OCI-LY7 (cell line): ENCODE measurements around the gene CRTAC1. TPM values are rescaled to one million over a fixed set of nuclear protein-coding genes. Genes with fewer than 3 reads are reported as not detected.

Experiments used
- BruUV-seq: library from RNA; stranded (reverse); fragments of 400-500 nt; replicated peaks from 2 replicates; lab custom pipeline; 2021; lab: Mats Ljungman, UMichigan
- CTCF ChIA-PET: fragments of 300-600 bp; sonication (Branson Sonifier 250); formaldehyde crosslinking; loops from one replicate; lab custom pipeline; 2022; ENCODE audit warnings: antibody characterized with exemption; ENCODE audit not compliant: unreplicated experiment; lab: Charles Lee
- POLR2A ChIA-PET: fragments of 300-600 bp; sonication (Branson Sonifier 250); formaldehyde crosslinking; loops from one replicate; lab custom pipeline; 2022; ENCODE audit warnings: antibody characterized with exemption; lab: Charles Lee
- DNase-seq: peaks from one replicate; pipeline ENCODE4 v3.0.0-alpha.2; 2015; ENCODE audit warnings: low spot score
- H2AFZ ChIP-seq: fragments of 200-600 bp; sonication (generic), shearing (Covaris generic); 2 replicates; pipeline ENCODE4 v1.6.1; 2014; ENCODE audit warnings: mild to moderate bottlenecking, antibody characterized with exemption, low read length, moderate library complexity
- H3K27ac ChIP-seq: fragments of 200-600 bp; sonication (generic); 2 replicates; pipeline ENCODE4 v1.5.1; 2014; ENCODE audit warnings: mixed run types, low read depth, mild to moderate bottlenecking, moderate library complexity, low read length, inconsistent platforms; ENCODE audit not compliant: poor library complexity, severe bottlenecking
- H3K36me3 ChIP-seq: fragments of 200-600 bp; sonication (generic); 2 replicates; pipeline ENCODE4 v1.6.1; 2014; ENCODE audit warnings: mild to moderate bottlenecking, antibody characterized with exemption, low read length, moderate library complexity, mixed read lengths; ENCODE audit not compliant: insufficient read depth
- H3K4me1 ChIP-seq: fragments of 200-600 bp; sonication (generic); 2 replicates; pipeline ENCODE4 v1.5.1; 2014; ENCODE audit warnings: mild to moderate bottlenecking, low read length; ENCODE audit not compliant: insufficient read depth, poor library complexity, severe bottlenecking
- H3K4me2 ChIP-seq: fragments of 200-600 bp; sonication (generic); 2 replicates; pipeline ENCODE4 v1.6.1; 2014; ENCODE audit warnings: mild to moderate bottlenecking, low read length
- H3K4me3 ChIP-seq: fragments of 200-600 bp; sonication (generic); 2 replicates; pipeline ENCODE4 v1.5.1; 2014; ENCODE audit warnings: mild to moderate bottlenecking, low read depth, low read length; ENCODE audit not compliant: poor library complexity, severe bottlenecking
- H3K79me2 ChIP-seq: fragments of 200-600 bp; sonication (generic); 2 replicates; pipeline ENCODE4 v1.6.1; 2016; ENCODE audit warnings: low read depth, mild to moderate bottlenecking, low read length, moderate library complexity, mixed read lengths; ENCODE audit not compliant: insufficient read depth
- H3K9me2 ChIP-seq: fragments of 200-600 bp; sonication (generic); 2 replicates; pipeline ENCODE4 v1.6.1; 2016; ENCODE audit warnings: mild to moderate bottlenecking, low read length, mixed read lengths; ENCODE audit not compliant: insufficient read depth
- H3K9me3 ChIP-seq: fragments of 200-600 bp; sonication (generic); 2 replicates; pipeline ENCODE4 v1.6.1; 2014; ENCODE audit warnings: mild to moderate bottlenecking, mixed run types, low read length, mixed read lengths
- H4K20me1 ChIP-seq: fragments of 200-600 bp; sonication (generic); 2 replicates; pipeline ENCODE4 v1.6.1; 2014; ENCODE audit warnings: mild to moderate bottlenecking, antibody characterized with exemption, low read length, moderate library complexity, mixed read lengths; ENCODE audit not compliant: insufficient read depth
- CTCF ChIP-seq: fragments of 200-600 bp; sonication (generic); conservative IDR thresholded peaks from 2 replicates; pipeline ENCODE4 v1.5.1; 2014; ENCODE audit warnings: mild to moderate bottlenecking, antibody characterized with exemption, low read length, moderate library complexity, mixed read lengths
- EZH2phosphoT487 ChIP-seq: fragments of 200-600 bp; sonication (generic); IDR thresholded peaks from 2 replicates; pipeline ENCODE4 v1.6.1; 2018; ENCODE audit warnings: low read depth, borderline replicate concordance, mild to moderate bottlenecking, mixed run types, antibody characterized with exemption, low read length, moderate library complexity, mixed read lengths
- intact Hi-C: fragments of 100-400 bp; cut with micrococcal nuclease; formaldehyde crosslinking; loops from one replicate; pipeline ENCODE4 v1.10.0; 2022; ENCODE audit not compliant: unreplicated experiment
- total RNA-seq, 2 experiments: library from RNA; depleted of rRNA in 1 of 2; stranded (reverse); fragments of >200 nt in 1 of 2; shearing (Covaris generic) in 1 of 2; gene quantifications; 2 replicates each; pipeline ENCODE4 v1.2.3, GENCODE V29; 2014 to 2022

The CRTAC1 gene
- total RNA-seq, 2 experiments from 2014 or later, result not detected

GRCh38 chr10:97999066-97999922 lies 31.1 kb downstream of the CRTAC1 start:
- intact Hi-C loops, result no loop called here
- Histone ChIP-seq H4K20me1 (no peaks in the 10 kb centered on the region), H3K36me3 (no peaks in the 10 kb centered on the region), H3K9me2 (no peaks in the 10 kb centered on the region), H2AFZ (no peak overlapping the region), H3K4me3 (no peak overlapping the region), H3K79me2 (no peaks in the 10 kb centered on the region), H3K4me2 (no peak overlapping the region), H3K27ac (no peak overlapping the region), H3K9me3 (peaks cover 7% of the 10 kb centered on the region; the same call in 1 of the 2 replicates), H3K4me1 (no peaks in the 10 kb centered on the region)
- ChIA-PET CTCF (no interaction called here), POLR2A (no interaction called here)
- no TSS peak for BruUV-seq
- DNase-seq, result no peak
- no peak for TF ChIP-seq CTCF
- no peak for TF ChIP-seq EZH2phosphoT487

GRCh38 chr10:97991871-97992270 lies 38.5 kb downstream of the CRTAC1 start:
- intact Hi-C loops, result no loop called here
- no peaks in the 10 kb centered on the region for H3K36me3 ChIP-seq
- H3K4me2 ChIP-seq, result no peak overlapping the region
- H3K27ac ChIP-seq, result no peak overlapping the region
- no peak overlapping the region for H2AFZ ChIP-seq
- H3K9me3 ChIP-seq, result no peaks in the 10 kb centered on the region
- no TSS peak for BruUV-seq
- CTCF ChIA-PET, result no interaction called here
- H3K4me1 ChIP-seq, result no peaks in the 10 kb centered on the region
- H3K4me3 ChIP-seq, result no peak overlapping the region
- no peaks in the 10 kb centered on the region for H4K20me1 ChIP-seq
- H3K79me2 ChIP-seq, result no peaks in the 10 kb centered on the region
- DNase-seq, result no peak
- POLR2A ChIA-PET, result no interaction called here
- no peaks in the 10 kb centered on the region for H3K9me2 ChIP-seq
- TF ChIP-seq CTCF, result no peak
- TF ChIP-seq EZH2phosphoT487, result no peak

- no peaks in the 10 kb centered on the region for H4K20me1 ChIP-seq
- no peak overlapping the region for H3K4me3 ChIP-seq
- ChIA-PET CTCF (no interaction called here), POLR2A (no interaction called here)
- TF ChIP-seq CTCF (no peak), EZH2phosphoT487 (no peak)
- no peak overlapping the region for H3K27ac ChIP-seq
- H3K9me2 ChIP-seq, result no peaks in the 10 kb centered on the region
- intact Hi-C loops, result no loop called here
- no peaks in the 10 kb centered on the region for H3K36me3 ChIP-seq
- no peak for DNase-seq
- H3K4me2 ChIP-seq, result no peak overlapping the region
- H2AFZ ChIP-seq, result no peak overlapping the region
- no TSS peak for BruUV-seq
- H3K4me1 ChIP-seq, result no peaks in the 10 kb centered on the region
- no peaks in the 10 kb centered on the region for H3K79me2 ChIP-seq
- no peaks in the 10 kb centered on the region for H3K9me3 ChIP-seq
These were observed 48.6 kb downstream of the CRTAC1 start for GRCh38 chr10:97981816-97982215.
